Bronchial epithelial cell (primary cell): ENCODE results near the gene PCDH1. TPM values are rescaled to one million over a fixed set of nuclear protein-coding genes. Genes with fewer than 3 reads are reported as not detected.

ENCODE experiments used
- DNase-seq: peaks from one replicate; pipeline ENCODE4 v3.0.0-alpha.2; 2010; ENCODE audit warnings: low read depth
- FAIRE-seq: peaks from 2 replicates; lab custom pipeline; 2011; peaks lifted over from hg19 to GRCh38; lab: Jason Lieb, UNC
- H3K27me3 ChIP-seq: 2 replicates; pipeline ENCODE4 v1.5.1; 2011; ENCODE audit warnings: low read length; ENCODE audit not compliant: control insufficient read depth, insufficient read depth
- H3K36me3 ChIP-seq: 2 replicates; pipeline ENCODE4 v1.5.1; 2011; ENCODE audit warnings: low read length; ENCODE audit not compliant: control insufficient read depth, insufficient read depth
- H3K4me3 ChIP-seq: 2 replicates; pipeline ENCODE4 v1.5.1; 2011; ENCODE audit warnings: mild to moderate bottlenecking, low read depth, low read length, control low read depth
- CTCF ChIP-seq: IDR thresholded peaks from 2 replicates; pipeline ENCODE4 v1.5.1; 2011; ENCODE audit warnings: mild to moderate bottlenecking, moderate library complexity, low read length, control low read depth, inconsistent platforms; ENCODE audit not compliant: insufficient read depth, severe bottlenecking
- total RNA-seq: library from RNA; depleted of rRNA; stranded (reverse); fragments of >200 nt; gene quantifications from 2 replicates; pipeline ENCODE4 v1.2.1, GENCODE V29; 2014

PCDH1 gene
- total RNA-seq, 1 donor from 2014 or later, result 85.3 TPM

DNA sequence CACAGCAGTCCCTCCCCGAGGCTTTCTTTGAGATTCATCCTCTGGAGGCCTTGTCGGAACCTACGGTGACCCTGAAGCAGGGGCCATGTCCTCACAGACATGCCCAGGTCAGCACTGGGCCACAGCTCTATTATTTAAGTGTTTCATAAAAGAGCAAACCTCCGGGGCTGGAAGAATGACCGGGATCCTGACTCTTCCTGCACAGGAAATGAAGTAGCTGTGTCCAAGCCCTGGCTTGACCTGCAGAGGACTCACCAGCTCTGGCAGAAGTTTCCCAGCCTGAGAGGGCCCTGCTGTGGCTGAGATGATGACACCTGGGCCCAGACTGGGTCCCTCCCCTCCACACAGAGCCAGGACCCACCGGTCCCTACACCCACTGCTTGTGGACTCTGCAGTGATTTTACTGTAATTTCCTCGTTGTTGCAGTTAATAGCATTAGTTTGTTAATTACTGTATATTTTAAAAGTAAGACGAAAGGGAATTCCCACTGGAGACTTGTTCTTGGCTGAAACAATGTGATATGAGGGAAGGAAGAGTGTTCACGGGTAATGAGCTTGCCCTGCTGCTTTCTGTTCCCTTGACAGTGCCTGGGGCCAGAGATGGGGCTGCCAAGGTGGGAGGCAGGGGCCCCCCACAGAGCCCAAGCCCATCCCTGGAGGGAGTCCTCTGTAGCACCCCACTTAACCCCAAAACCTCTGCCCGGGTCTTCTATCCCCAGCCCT is 72.2 kb downstream of the PCDH1 start:
- Histone ChIP-seq H3K4me3 (no peak overlapping the region), H3K27me3 (peaks cover 21% of the 10 kb centered on the region), H3K36me3 (no peaks in the 10 kb centered on the region)
- DNase-seq (no peak), FAIRE-seq (no peak)
- no peak for TF ChIP-seq CTCF

DNA sequence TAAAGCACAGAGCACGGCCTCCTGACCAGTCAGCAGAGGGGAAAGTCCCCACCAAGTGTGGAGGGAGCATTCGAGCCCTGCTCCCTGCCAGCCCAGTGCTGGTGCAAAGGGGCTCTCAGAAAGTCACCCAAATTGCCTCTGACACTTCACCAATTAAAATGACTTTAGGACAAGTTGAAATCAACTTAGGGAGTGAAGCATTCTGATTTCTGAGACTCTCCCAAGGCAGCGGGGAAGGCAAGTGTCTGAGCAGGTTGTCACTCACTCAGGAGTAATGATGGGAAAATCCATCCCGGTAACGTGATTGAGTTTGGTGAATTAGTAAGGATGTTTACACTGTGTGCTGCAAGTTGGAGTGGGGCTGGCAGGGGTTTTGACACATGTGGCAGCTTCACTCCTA is 73.7 kb downstream of the PCDH1 start:
- Histone ChIP-seq H3K36me3 (no peaks in the 10 kb centered on the region), H3K27me3 (peaks cover 16% of the 10 kb centered on the region), H3K4me3 (no peak overlapping the region)
- FAIRE-seq, result no peak
- no peak for DNase-seq
- TF ChIP-seq CTCF, result no peak

Other genes with a start within 250 kb of the PCDH1 start
- gene HDAC3, start 241.6 kb downstream of the PCDH1 start, total RNA-seq, result 72.7 and 87.1 TPM in 2 replicates
- gene RELL2, start 241.4 kb downstream of the PCDH1 start, total RNA-seq, result 14.2 and 16.6 TPM in 2 replicates
- gene FCHSD1, start 227.0 kb downstream of the PCDH1 start, total RNA-seq, result 14.2 and 17.2 TPM in 2 replicates
- 3.7 and 4.0 TPM in 2 replicates for gene ARAP3, start 196.2 kb downstream of the PCDH1 start, total RNA-seq
- gene DELE1, start 45.5 kb upstream of the PCDH1 start, total RNA-seq, result 14.0 and 19.2 TPM in 2 replicates
- gene PCDH12, start 79.8 kb upstream of the PCDH1 start, total RNA-seq, result under 0.01 and 0.26 TPM in 2 replicates
- gene RNF14, start 90.7 kb upstream of the PCDH1 start, total RNA-seq, result 43.3 and 49.8 TPM in 2 replicates
- 40.1 and 67.1 TPM in 2 replicates for gene GNPDA1, start 134.6 kb upstream of the PCDH1 start, total RNA-seq
- 16.8 and 29.8 TPM in 2 replicates for gene NDFIP1, start 230.4 kb upstream of the PCDH1 start, total RNA-seq